GM18519 (cell line): ENCODE results near the gene TRANK1.
"Not testable (repeated sequence)": the region's sequence is repeated elsewhere in the genome, so short reads cannot be mapped to it uniquely, and the experiment has no call there.

Experiments used
- ATAC-seq: cut with Tn5 transposase; IDR thresholded peaks from one replicate; pipeline ENCODE4 v1.9.1; 2021; ENCODE audit warnings: mild to moderate bottlenecking, moderate library complexity; ENCODE audit not compliant: unreplicated experiment, low FRiP score

TRANK1 gene

DNA sequence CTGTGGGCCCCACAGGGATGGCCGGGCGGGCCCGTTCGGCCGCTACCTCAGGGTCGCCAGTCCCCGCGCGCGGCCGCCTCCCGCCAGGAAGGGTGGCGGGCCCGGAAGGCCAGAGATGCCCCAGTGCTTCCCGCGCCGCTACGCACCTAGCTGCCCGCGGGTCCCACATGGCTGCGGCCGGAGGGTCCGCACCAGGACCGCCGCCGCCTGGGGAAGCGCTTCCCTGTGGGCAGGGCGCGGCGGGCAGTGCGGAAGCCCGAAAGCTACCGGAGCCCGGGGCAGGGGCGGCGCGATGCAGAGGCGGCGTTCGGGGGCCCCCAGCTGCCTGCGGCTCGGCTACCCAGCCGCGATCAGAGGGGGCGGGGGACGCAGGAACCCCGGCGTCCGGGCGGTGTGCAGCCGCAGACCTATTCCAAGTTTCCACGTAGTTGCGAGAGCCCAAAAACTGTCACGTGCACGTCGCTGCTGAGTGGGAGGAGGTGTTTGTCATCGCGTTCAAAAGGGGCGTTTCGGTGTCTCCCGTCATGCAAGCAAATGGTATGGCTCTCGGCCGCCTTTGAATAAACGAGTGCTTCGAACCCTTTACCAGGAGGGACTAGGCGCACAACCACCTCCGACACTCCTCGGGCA is at the start of gene TRANK1:
Gene TRANK1, minus strand, starts transcription at position 414 of the 630 bp plus-strand sequence. Its CDS starts 245 bp downstream, at position 169.
- ATAC-seq, result peak; percentile 71

DNA sequence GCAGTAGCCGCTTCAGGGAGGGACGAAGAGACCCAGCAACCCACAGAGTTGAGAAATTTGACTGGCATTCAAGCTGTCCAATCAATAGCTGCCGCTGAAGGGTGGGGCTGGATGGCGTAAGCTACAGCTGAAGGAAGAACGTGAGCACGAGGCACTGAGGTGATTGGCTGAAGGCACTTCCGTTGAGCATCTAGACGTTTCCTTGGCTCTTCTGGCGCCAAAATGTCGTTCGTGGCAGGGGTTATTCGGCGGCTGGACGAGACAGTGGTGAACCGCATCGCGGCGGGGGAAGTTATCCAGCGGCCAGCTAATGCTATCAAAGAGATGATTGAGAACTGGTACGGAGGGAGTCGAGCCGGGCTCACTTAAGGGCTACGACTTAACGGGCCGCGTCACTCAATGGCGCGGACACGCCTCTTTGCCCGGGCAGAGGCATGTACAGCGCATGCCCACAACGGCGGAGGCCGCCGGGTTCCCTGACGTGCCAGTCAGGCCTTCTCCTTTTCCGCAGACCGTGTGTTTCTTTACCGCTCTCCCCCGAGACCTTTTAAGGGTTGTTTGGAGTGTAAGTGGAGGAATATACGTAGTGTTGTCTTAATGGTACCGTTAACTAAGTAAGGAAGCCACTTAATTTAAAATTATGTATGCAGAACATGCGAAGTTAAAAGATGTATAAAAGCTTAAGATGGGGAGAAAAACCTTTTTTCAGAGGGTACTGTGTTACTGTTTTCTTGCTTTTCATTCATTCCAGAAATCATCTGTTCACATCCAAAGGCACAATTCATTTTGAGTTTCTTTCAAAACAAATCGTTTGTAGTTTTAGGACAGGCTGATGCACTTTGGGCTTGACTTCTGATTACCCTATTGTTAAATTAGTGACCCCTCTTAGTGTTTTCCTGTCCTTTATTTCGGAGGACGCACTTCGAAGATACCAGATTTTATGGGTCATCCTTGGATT is 48.8 kb upstream of the TRANK1 start, which contains the start of gene MLH1:
Gene MLH1, plus strand, starts transcription at position 193 of the 958 bp plus-strand sequence. Its CDS starts 30 bp downstream, at position 223.
- ATAC-seq, result peak; percentile 94

DNA sequence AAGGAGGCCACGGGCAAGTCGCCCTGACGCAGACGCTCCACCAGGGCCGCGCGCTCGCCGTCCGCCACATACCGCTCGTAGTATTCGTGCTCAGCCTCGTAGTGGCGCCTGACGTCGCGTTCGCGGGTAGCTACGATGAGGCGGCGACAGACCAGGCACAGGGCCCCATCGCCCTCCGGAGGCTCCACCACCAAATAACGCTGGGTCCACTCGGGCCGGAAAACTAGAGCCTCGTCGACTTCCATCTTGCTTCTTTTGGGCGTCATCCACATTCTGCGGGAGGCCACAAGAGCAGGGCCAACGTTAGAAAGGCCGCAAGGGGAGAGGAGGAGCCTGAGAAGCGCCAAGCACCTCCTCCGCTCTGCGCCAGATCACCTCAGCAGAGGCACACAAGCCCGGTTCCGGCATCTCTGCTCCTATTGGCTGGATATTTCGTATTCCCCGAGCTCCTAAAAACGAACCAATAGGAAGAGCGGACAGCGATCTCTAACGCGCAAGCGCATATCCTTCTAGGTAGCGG is 48.0 kb upstream of the TRANK1 start, which contains the start of gene EPM2AIP1:
Gene EPM2AIP1, minus strand, starts transcription at position 326 of the 520 bp plus-strand sequence. Its CDS starts 54 bp downstream, at position 272.
- peak; percentile 10 for ATAC-seq

DNA sequence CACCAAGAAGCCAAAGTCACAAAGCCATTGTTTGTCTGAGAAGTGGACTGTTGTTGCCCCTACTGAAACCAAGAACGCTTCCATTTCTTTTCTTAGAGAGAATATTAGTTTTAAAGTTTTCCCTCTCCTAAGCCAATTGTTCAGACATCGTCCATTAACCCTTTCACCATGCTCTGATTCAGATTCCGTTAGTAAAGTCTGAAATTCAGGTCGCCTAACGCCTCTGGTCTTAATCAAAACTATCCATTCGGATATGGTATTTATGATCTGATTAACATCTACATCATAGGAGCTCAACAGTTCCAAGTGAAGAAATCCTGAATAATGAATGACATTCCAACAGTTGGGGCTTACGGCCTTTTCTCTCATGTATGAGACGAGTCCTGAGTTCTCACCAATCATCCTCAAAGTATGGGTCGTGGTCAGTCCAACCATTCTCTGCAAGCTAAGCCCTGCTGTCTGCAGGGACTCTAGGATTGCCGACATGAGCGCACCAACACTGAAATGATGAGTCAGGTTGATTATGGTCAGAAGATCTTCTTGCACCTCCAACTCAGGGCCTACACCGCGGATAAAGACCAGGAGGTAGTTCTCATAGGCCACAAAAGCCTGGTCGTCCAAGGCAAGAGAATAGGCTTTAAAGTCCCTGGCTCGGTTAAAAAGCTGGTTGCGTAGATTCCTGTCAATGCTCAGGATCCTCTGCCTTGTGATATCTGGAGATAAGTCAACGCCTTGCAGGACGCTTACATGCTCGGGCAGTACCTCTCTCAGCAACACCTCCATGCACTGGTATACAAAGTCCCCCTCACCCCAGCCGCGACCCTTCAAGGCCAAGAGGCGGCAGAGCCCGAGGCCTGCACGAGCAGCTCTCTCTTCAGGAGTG is 47.3 kb upstream of the TRANK1 start:
- ATAC-seq, result no peak

- no peak for ATAC-seq
These were observed 46.3 kb upstream of the TRANK1 start for GRCh38 chr3:36991147-36991546.

GRCh38 chr3:36989568-36989967 is 44.7 kb upstream of the TRANK1 start:
- ATAC-seq, result no peak

GRCh38 chr3:36989005-36989404 is 44.2 kb upstream of the TRANK1 start:
- no peak for ATAC-seq

GRCh38 chr3:36988356-36988755 is 43.5 kb upstream of the TRANK1 start:
- no peak for ATAC-seq

DNA sequence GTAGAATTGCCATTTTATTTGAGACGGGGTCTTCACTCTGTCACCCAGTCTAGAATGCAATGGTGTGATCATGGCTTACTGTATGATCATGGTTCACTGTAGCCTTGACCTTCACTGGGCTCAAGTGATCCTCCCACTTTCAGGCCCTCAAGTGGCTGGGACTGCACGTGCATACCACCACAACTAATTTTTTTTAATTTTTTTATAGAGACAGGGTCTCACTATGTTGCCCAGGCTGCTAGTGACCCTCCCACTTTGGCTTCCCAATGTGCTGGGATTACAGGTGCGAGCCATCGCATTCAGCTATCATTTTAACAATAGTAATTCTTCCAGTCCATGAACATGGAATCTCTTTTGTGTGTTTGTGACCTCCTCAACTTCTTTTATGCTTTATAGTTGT is 36.2 kb upstream of the TRANK1 start:
- no peak for ATAC-seq

GRCh38 chr3:36973139-36973538 is 28.3 kb upstream of the TRANK1 start:
- ATAC-seq, result no peak

GRCh38 chr3:36972163-36972562 is 27.3 kb upstream of the TRANK1 start:
- no peak for ATAC-seq

DNA sequence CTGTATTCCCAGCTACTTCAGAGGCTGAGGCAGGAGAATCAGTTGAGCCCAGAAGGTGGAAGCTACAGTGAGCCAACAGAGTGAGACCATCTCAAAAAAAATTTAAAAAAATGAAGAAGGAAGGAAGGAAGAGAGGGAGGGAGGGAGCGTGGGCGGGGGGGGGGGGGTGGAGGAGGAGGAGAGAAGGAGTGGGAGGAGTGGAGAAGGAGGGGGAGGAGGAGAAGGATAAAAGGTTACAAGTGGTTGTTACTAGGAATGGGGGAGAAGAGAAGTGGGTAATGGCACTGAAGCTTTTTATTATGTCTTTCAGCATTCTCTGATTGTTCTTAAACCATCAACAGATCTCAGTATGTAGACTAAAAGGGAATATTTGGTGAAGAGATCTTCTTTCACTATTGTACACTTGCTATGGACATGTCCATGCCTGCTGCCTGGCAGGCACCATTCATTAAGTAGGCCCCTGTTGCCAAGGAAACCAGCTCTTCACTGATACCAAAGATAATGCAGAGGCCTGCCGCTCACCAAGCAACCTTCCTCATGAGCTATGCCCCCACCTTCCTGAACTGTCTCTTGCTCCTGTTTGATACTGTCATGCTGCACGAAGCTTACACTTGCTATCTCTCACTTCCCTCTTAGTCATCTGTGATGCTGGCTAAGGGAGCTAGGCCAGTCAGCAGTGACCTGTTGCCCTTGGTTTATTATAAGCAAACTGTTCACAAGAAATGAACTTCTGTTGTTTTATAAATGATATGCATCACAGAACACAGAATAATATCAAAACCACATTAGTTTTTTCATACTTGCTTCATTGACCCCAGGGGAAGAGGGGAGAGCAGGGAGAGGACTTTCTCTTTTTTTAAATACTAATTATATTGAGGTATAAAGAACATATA is 24.9 kb upstream of the TRANK1 start:
- ATAC-seq, result peak; percentile 100

DNA sequence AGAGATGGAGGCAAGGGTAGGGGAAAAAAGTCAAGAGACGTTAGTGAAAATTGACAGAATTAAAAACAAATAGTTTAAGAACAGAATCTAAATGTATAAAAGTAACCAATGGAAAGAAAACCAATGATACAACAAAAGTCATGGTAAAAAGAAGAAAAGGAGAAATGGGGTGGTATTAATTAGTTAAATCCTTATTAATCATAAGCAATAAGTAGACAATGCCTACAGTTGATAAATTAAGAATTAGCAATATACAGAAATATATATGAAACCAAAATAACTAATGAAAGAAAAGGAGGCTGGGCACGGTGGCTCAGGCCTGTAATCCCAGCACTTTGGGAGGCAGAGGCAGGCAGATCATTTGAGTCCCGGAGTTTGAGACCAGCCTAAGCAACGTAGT is 24.2 kb upstream of the TRANK1 start:
- ATAC-seq, result no peak

GRCh38 chr3:36965440-36965839 is 20.6 kb upstream of the TRANK1 start:
- ATAC-seq, result no peak

- ATAC-seq, result peak; percentile 49
These were observed 20.0 kb upstream of the TRANK1 start for GRCh38 chr3:36964817-36965216.

DNA sequence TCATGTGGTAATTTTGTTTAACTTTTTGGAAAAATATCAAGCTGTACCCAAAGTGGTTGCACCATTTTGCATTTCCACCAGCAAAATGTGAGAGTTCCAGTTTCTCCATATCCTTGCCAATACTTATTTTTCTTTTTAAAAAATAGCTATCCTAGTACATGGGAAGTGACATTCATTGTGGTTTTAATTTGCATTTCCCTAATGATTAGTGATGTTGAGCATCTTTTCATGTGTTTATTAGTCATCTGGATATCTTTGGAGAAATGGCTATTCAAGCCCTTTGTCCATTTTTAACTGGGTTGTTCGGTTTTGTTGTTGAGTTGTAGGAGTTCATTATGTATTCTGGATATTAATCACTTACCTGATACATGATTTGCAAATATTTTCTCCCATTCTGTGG is 19.5 kb upstream of the TRANK1 start:
- ATAC-seq, result no peak

DNA sequence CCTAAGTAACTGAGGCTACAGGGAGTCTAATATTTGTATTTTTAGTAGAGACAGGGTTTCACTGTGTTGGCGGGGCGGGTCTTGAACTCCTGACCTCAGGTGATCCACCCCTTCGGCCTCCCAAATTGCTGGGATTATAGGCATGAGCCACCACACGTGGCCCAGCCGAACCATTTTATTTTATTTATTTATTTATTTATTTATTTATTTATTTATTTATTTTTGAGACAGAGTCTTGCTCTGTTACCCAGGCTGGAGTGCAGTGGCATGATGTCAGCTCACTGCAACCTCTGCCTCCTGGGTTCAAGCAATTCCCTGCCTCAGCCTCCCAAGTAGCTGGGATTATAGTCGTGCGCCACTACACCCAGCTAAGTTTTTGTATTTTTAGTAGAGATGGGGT is 18.2 kb upstream of the TRANK1 start:
- ATAC-seq, result not testable (repeated sequence)

DNA sequence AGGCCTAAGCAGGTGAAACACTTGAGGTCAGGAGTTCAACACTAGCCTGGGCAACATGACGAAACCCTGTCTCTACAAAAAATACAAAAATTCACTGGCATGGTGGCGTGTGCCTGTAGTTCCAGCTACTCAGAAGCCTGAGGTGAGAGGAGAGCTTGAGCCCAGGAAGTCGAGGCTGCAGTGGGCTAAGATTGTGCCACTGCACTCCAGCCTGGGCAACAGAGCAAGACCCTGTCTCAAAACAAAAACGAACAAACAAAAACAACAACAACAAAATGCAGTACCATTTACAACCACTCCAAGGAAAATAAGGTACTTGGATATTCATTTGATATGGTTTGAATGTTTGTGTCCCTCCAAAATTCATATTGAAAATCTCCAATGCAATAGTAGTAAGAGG is 15.6 kb upstream of the TRANK1 start:
- ATAC-seq, result no peak

DNA sequence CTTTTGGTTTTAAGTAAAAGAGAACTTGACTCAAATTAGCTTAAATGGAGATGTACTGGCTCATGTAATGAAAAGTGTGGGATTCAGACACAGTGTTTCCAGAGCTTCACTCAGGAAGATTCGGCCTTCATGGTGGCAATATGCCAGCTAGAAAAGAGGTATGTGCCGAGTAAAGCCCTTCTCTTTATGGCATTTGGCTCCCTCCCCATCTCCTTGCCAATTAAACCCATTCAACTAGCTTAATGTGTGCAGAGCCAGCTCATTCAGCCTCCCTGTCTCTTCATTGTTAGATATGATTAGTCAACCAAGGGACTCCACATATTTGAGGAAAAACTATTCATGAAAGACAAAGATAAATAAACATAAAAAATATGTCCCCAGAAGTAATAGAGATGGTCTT is 15.0 kb upstream of the TRANK1 start:
- no peak for ATAC-seq
